GM10847 (cell line): ENCODE results near the gene RHBDL3.

Experiments used
- POLR2A ChIP-seq: IDR thresholded peaks from 2 replicates; pipeline ENCODE4 v1.6.1; 2011; ENCODE audit not compliant: insufficient read length; ENCODE audit errors: extremely low read depth

RHBDL3 gene

GRCh38 chr17:32261936-32262510, 3.6 kb upstream of the RHBDL3 start:
- TF ChIP-seq POLR2A = no peak

- TF ChIP-seq POLR2A = no peak
These were observed 1.4 kb upstream of the RHBDL3 start for GRCh38 chr17:32264140-32264799.

- TF ChIP-seq POLR2A = no peak
These were observed 825 bp upstream of the RHBDL3 start for GRCh38 chr17:32264823-32265191.

- TF ChIP-seq POLR2A = no peak
These were observed 388 bp downstream of the RHBDL3 start for GRCh38 chr17:32266051-32266388.

- no peak for TF ChIP-seq POLR2A
These were observed 1.0 kb downstream of the RHBDL3 start for GRCh38 chr17:32266389-32267301.

- TF ChIP-seq POLR2A = no peak
These were observed 2.1 kb downstream of the RHBDL3 start for GRCh38 chr17:32267690-32268205.

- no peak for TF ChIP-seq POLR2A
These were observed 3.2 kb downstream of the RHBDL3 start for GRCh38 chr17:32268734-32269288.

GRCh38 chr17:32269377-32269776, 3.7 kb downstream of the RHBDL3 start:
- no peak for TF ChIP-seq POLR2A

GRCh38 chr17:32271844-32272243, 6.2 kb downstream of the RHBDL3 start:
- no peak for TF ChIP-seq POLR2A

GRCh38 chr17:32274101-32274500, 8.5 kb downstream of the RHBDL3 start:
- TF ChIP-seq POLR2A = no peak

GRCh38 chr17:32274643-32275042, 9.0 kb downstream of the RHBDL3 start:
- no peak for TF ChIP-seq POLR2A

- no peak for TF ChIP-seq POLR2A
These were observed 9.7 kb downstream of the RHBDL3 start for GRCh38 chr17:32275060-32276042.

- TF ChIP-seq POLR2A = no peak
These were observed 10.6 kb downstream of the RHBDL3 start for GRCh38 chr17:32276171-32276601.

GRCh38 chr17:32277284-32277683, 11.7 kb downstream of the RHBDL3 start:
- no peak for TF ChIP-seq POLR2A

- no peak for TF ChIP-seq POLR2A
These were observed 13.2 kb downstream of the RHBDL3 start for GRCh38 chr17:32278815-32279214.
